K562 (cell line): ENCODE measurements around the gene EHD2. TPM values are rescaled to one million over a fixed set of nuclear protein-coding genes. Genes with fewer than 3 reads are reported as not detected.
A peak's percentile ranks its signal among the peaks of the same experiment; 100 is the strongest.

ENCODE experiments used
- BRF1 ChIP-seq: IDR thresholded peaks from 3 replicates; pipeline ENCODE4 v1.6.1; 2011; ENCODE audit warnings: borderline replicate concordance, mild to moderate bottlenecking; ENCODE audit not compliant: insufficient read length; ENCODE audit errors: extremely low read depth
- CC2D1A ChIP-seq: fragments of 450-650 bp; IDR thresholded peaks from 2 replicates; pipeline ENCODE4 v1.6.1; 2017; ENCODE audit warnings: mild to moderate bottlenecking
- EGR1 ChIP-seq: fragments of 450-650 bp; conservative IDR thresholded peaks from 2 replicates; pipeline ENCODE4 v1.6.1; 2017; ENCODE audit warnings: mild to moderate bottlenecking
- GATAD2B ChIP-seq: fragments of 450-650 bp; IDR thresholded peaks from 2 replicates; pipeline ENCODE4 v1.6.1; 2017; ENCODE audit warnings: mild to moderate bottlenecking, borderline replicate concordance
- RB1 ChIP-seq: fragments of 450-650 bp; IDR thresholded peaks from 2 replicates; pipeline ENCODE4 v1.6.1; 2017; ENCODE audit warnings: low read depth, mild to moderate bottlenecking
- STAG1 ChIP-seq: sonication (generic); formaldehyde crosslinking; IDR thresholded peaks from 2 replicates; pipeline ENCODE4 v1.5.0; 2020; ENCODE audit warnings: missing genetic modification reagents, borderline replicate concordance
- XRCC5 ChIP-seq: fragments of 200-400 bp; formaldehyde crosslinking; IDR thresholded peaks from 2 replicates; pipeline ENCODE4 v1.6.1; 2017; ENCODE audit warnings: low read depth, mild to moderate bottlenecking, low read length
- ZBTB7A ChIP-seq: IDR thresholded peaks from 2 replicates; pipeline ENCODE4 v1.6.1; 2011; ENCODE audit warnings: low read depth, mild to moderate bottlenecking, low read length, moderate library complexity, borderline replicate concordance; ENCODE audit not compliant: control insufficient read depth
- ZNF263 ChIP-seq: sonication (generic); formaldehyde crosslinking; IDR thresholded peaks from 2 replicates; pipeline ENCODE4 v1.8.0; 2022; ENCODE audit warnings: mild to moderate bottlenecking, missing genetic modification reagents, borderline replicate concordance
- polyA plus RNA-seq, 8 experiments: library from polyadenylated mRNA; depleted of rRNA in 4 of 8; stranded (reverse) in 5 of 8; unstranded in 3 of 8; fragments of >200 nt; fragmentation: Nextera tagmentation in 2 of 8; fragmentation: Illumina TruSeq in 1 of 8; extraction: Ambion mirVana in 2 of 8; extraction: Trizol in 1 of 8; gene quantifications; 2 replicates each; pipeline versions ENCODE4 v1.2.1 to v1.2.3, GENCODE V29; 2011 to 2014; ENCODE audit warnings: inconsistent platforms in 1 of 8, missing spikeins in 1 of 8
- total RNA-seq, 7 experiments: library from RNA; depleted of rRNA in 6 of 7; stranded (reverse); fragments of >200 nt in 6 of 7; fragmentation: Illumina TruSeq in 2 of 7; extraction: Trizol in 2 of 7; gene quantifications; 2 replicates each; pipeline versions ENCODE4 v1.2.1 to v1.2.3, GENCODE V29; 2011 to 2021; ENCODE audit warnings: low replicate concordance in 1 of 7
- TF ChIP-seq, protein P1 (sequence below): sonication (generic); formaldehyde crosslinking; IDR thresholded peaks from 2 replicates; pipeline ENCODE4 v1.8.0; 2022; ENCODE audit warnings: missing genetic modification reagents, mild to moderate bottlenecking, moderate library complexity, borderline replicate concordance
- TF ChIP-seq, protein P2 (sequence below), 3 experiments: IDR thresholded peaks in 2 of 3; conservative IDR thresholded peaks in 1 of 3; 2 replicates each; pipeline ENCODE4 v1.5.1; 2011 to 2012; ENCODE audit warnings: low read length in 3 of 3, mild to moderate bottlenecking in 3 of 3, control low read depth in 2 of 3, improper control_type of control experiment in 1 of 3, inconsistent platforms in 1 of 3, low read depth in 1 of 3, mixed read lengths in 1 of 3, moderate library complexity in 1 of 3; ENCODE audit not compliant: insufficient read depth in 2 of 3
- TF ChIP-seq, protein P3 (sequence below): fragments of 200-800 bp; sonication (Bioruptor generic); IDR thresholded peaks from 2 replicates; pipeline ENCODE4 v1.6.1; 2017; ENCODE audit warnings: missing genetic modification characterization, missing compliant biosample characterization
- TF ChIP-seq, protein P4 (sequence below): fragments of 450-650 bp; formaldehyde crosslinking; IDR thresholded peaks from 2 replicates; pipeline ENCODE4 v1.4.0; 2022; ENCODE audit warnings: missing genetic modification characterization

EHD2 gene
- total and polyA plus RNA-seq, 9 of the 15 experiments (the other 6 are each of a cell fraction or from before 2014, with no cell fraction given), result 1.7 to 32.2 (median 3.0) TPM

DNA sequence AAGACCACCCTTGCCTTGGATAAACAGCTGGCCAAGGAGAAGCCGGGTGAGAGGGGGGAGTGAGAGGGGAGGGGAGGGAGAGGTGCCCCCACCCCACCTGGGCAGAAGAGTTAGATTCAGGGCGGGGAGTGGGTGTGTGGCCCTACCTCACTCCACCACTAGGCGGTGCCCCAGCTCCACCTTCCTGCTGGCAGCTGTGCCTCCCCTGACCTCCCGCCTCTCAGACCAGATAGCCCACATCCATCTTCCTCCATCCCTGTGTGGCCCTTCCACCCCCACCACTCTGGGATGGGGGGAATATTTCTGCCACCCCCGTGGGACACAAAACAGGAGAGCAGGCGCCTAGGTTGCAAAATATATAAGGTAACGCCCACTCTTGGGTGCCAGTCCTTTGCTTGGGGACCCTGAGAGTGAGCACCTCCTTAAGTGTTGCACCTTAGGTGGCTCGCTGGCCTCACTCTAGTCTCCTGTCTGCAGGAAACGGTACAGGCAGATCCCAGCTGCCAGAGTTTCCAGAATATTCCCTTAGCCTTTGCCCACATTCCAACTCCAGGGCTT is 13.8 kb upstream of the EHD2 start (continued):
- TF ChIP-seq, protein P1, sequence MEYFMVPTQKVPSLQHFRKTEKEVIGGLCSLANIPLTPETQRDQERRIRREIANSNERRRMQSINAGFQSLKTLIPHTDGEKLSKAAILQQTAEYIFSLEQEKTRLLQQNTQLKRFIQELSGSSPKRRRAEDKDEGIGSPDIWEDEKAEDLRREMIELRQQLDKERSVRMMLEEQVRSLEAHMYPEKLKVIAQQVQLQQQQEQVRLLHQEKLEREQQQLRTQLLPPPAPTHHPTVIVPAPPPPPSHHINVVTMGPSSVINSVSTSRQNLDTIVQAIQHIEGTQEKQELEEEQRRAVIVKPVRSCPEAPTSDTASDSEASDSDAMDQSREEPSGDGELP (CRISPR knock-in tag), result peak; percentile 63; the same call in 1 of the 2 replicates
- TF ChIP-seq, protein P2, sequence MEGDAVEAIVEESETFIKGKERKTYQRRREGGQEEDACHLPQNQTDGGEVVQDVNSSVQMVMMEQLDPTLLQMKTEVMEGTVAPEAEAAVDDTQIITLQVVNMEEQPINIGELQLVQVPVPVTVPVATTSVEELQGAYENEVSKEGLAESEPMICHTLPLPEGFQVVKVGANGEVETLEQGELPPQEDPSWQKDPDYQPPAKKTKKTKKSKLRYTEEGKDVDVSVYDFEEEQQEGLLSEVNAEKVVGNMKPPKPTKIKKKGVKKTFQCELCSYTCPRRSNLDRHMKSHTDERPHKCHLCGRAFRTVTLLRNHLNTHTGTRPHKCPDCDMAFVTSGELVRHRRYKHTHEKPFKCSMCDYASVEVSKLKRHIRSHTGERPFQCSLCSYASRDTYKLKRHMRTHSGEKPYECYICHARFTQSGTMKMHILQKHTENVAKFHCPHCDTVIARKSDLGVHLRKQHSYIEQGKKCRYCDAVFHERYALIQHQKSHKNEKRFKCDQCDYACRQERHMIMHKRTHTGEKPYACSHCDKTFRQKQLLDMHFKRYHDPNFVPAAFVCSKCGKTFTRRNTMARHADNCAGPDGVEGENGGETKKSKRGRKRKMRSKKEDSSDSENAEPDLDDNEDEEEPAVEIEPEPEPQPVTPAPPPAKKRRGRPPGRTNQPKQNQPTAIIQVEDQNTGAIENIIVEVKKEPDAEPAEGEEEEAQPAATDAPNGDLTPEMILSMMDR (IDR thresholded peaks at IDR 0.05 in 2 of 3, conservative IDR thresholded peaks at IDR 0.05 in 1 of 3; ENCODE audit: insufficient read depth in 2 of 3, low read depth in 1 of 3, low read length in 3 of 3), result peak; percentile 78 to 87 (median 86)
- TF ChIP-seq, protein P3, sequence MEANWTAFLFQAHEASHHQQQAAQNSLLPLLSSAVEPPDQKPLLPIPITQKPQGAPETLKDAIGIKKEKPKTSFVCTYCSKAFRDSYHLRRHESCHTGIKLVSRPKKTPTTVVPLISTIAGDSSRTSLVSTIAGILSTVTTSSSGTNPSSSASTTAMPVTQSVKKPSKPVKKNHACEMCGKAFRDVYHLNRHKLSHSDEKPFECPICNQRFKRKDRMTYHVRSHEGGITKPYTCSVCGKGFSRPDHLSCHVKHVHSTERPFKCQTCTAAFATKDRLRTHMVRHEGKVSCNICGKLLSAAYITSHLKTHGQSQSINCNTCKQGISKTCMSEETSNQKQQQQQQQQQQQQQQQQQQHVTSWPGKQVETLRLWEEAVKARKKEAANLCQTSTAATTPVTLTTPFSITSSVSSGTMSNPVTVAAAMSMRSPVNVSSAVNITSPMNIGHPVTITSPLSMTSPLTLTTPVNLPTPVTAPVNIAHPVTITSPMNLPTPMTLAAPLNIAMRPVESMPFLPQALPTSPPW (CRISPR knock-in tag), result peak; percentile 59
- TF ChIP-seq XRCC5 (0 out of 2 replicates have a peak, but pooled peaks have one; percentile 54), EGR1 (peak; percentile 49), GATAD2B (no peak), CC2D1A (peak; percentile 57), BRF1 (no peak), ZNF263 (0 out of 2 replicates have a peak, but pooled peaks have one; percentile 37), STAG1 (CRISPR knock-in tag) (peak; percentile 64; the same call in 1 of the 2 replicates), RB1 (peak; percentile 60; the same call in 1 of the 2 replicates), ZBTB7A (peak; percentile 68; the same call in 1 of the 2 replicates)
- TF ChIP-seq, protein P4, sequence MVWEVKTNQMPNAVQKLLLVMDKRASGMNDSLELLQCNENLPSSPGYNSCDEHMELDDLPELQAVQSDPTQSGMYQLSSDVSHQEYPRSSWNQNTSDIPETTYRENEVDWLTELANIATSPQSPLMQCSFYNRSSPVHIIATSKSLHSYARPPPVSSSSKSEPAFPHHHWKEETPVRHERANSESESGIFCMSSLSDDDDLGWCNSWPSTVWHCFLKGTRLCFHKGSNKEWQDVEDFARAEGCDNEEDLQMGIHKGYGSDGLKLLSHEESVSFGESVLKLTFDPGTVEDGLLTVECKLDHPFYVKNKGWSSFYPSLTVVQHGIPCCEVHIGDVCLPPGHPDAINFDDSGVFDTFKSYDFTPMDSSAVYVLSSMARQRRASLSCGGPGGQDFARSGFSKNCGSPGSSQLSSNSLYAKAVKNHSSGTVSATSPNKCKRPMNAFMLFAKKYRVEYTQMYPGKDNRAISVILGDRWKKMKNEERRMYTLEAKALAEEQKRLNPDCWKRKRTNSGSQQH (CRISPR knock-in tag), result no peak
